NCI-H1694 (cell line): Measurements from ENCODE around the gene ZIC4.

Source experiments
- DNase-seq: peaks from one replicate; lab custom pipeline; 2025; lab: John Stamatoyannopoulos, UW

ZIC4 gene

DNA sequence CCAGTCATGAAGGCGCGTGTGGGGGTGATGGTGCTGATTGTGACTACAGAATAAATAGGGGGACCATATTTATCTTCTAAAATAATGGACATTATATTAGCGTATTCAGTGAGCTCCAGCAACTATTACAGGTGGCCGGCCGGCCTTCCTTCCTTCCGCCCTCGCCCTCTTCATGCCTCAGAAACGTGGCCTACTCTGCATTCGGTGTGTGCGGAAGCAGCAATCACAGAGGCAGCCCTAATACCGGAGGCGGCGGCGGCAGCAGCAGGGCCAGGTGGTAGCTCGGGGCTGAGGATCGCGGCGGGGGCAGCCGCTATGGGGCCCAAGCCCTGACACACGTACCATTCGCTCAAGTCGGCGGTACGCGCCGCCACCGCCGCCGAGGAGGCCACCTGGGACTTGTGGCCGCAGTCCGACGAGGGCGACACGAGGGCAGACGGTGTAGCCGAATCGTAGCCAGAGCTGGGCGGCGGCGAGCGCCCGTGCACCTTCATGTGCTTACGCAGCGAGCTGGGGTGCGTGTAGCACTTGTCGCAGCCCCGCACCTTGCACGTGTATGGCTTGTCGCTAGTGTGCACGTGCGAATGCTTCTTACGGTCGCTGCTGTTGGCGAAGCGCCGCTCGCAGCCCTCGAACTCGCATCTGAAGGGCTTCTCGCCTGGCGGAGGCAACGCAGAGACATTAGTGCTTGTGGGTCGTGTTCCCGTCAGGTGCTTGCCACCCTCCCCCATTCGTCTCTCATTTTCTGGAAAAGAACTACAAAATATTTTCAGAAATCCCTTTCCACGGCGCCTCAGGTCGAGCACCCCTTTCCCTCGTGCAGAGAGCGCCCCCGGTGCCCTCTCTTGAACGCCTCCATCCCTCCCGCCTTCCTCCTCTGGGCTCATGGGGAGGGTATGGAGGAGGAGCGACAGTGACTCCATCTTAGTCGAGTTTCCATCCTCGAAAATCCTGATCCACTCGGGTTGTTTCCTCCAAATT is 15.5 kb downstream of the ZIC4 start:
- DNase-seq: no peak

DNA sequence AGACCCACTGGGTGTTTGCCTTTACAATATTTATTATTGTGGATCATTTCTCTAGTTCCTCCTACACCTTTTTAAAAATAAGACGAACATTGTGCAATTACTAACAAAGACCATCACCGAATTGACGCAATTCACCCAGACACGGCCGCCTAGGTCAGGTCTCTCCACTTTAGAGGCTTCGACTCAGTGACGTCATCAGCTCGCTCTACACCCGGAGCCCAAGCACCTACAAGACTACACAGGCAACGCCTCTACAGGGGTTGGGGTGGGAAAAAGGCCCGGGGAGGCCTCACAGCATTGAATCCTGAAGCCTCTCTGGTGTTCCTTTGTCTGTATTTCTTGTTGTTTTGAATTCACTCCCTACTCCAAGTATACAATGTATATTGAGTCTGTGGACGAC is 16.6 kb downstream of the ZIC4 start:
- no peak for DNase-seq

DNA sequence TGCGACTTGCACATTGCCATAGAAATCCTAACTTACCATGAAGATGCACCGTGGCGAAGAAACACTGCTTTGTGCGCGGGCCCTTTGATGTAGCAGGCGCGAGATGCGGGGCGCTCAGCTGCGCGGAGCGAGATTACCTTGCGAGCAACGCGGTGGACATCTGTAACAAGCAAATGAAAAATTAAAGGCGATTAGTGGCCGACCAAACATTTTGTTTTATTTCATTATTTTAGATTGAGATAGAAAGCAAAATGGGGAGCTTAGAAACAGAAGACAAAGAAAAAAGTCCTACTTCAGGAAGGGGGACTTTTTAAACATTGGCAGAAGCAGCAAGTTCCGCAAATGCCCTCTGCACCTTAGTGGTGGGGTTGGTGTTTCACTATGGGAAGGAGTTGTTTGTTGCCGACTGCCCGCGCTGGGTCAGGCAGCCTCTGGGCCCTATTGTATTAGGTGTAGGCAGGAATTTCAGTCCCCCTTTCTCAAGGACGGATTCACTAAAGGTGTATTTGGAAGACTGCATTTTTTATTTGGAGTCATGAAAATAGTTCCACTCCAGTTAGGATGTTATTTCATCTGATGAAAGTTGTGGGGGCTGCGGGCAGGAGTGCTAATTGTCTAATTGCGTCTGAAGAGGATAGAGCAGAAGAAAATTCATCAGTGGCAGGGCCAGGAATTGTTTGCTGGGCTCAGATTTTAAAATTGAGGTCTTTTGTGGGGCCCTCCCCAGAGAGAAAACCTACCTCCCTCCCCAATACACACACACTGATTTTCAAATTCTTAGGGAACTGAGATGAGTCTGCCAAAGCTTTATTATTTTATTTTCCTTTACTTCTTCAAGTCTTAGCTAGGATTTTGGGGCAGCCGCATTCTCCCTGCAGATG is 17.4 kb downstream of the ZIC4 start:
- no peak for DNase-seq

- DNase-seq: no peak
Observed at GRCh38 chr3:147387885-147388699, 18.3 kb downstream of the ZIC4 start.

DNA sequence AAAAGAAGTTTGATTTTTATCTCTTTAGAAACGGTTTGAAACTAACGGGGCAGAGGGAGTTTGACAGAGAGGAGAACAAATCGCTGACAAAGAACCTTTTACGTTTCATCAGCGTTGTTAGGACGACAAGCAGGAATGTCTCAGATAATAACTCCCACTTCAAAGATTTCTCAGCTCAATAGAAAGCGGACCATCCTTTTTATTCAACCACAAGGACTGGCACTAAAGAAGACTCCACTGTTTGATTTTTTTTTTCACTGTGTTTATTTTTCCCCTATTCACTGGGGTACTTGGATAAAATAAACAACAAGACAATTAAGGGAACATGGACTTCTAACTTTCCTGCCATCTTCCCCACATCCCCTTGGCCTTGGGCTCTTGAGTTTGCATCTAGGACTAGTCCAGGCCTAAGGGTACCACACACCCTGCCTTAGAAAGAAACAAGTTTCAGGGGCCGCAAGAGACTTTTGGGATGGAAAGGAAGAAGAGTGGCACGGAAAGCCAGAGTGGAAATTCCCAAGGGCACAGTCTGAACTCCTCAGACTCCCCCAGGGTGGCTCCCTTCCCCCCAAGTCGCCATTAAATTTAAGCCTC is 19.0 kb downstream of the ZIC4 start:
- no peak for DNase-seq

DNA sequence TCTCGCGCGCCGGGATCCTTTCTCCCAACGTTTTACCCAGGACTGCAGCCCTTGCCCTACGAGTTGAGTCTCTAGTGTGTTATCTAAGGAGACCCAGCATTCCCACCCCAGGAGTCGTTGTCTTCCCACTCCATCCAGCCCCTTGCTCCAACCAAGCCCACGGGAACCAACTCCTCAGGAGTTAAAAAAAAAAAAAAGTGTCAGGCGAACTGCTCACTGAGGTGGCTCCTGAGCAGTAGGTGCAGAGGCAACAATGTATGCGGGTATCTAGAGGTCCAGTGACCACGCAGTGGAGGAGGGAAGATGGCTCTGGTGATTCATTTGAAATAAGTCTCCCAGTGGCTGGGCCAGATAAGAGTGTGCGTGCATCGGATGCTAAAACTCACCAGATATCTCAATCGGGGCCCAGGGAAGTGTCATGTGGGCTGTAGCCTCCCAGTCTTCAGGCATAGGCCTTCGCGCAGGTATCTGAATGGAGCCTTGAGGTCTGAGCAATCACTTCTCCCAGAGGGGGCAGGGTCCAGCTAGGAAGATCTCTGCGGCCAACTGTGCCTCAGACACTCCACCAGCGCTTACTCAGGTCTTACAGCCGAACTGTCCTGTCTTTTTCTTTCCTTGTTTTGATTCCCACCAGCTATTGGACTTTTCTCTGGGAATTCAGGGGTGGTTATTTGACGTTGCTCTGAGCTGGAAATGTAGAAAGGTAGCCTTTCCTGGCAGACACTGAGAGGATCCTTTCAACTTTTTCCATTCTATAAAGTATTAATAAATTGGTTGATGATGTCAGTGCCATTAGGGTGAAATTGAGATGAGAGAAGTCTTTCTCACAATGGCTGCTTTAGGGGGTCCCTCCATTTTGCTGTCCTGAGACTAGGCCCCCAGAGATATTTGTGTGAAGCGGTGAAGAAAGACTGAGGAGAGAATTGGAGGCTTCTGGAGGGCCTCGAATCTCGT is 21.0 kb downstream of the ZIC4 start:
- DNase-seq: no peak

- no peak for DNase-seq
Observed at GRCh38 chr3:147384210-147385058, 21.9 kb downstream of the ZIC4 start.

- no peak for DNase-seq
Observed at GRCh38 chr3:147383617-147384016, 22.7 kb downstream of the ZIC4 start.

GRCh38 chr3:147381596-147381995 is 24.7 kb downstream of the ZIC4 start:
- DNase-seq: no peak

DNA sequence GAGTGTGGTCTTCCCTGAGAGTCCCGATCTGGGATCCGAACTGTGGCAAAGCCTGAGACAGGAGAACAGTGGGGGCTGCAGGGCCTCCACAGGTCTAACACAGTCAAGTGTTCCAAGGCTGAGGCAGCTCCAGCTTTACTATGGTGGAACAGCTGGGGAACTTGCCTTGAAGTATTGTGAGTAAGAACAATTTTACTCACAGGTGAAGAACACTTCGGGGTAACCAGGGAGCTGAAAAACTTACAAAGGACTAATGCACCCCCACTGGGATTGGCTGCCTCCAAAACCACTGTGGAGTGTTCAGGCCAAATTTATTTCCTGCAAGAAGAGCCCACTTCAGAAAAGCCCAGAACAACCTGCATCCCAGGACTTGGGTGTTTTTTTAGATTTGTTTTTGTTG is 25.4 kb downstream of the ZIC4 start:
- no peak for DNase-seq

- DNase-seq: no peak
Observed at GRCh38 chr3:147380387-147380951, 25.9 kb downstream of the ZIC4 start.

DNA sequence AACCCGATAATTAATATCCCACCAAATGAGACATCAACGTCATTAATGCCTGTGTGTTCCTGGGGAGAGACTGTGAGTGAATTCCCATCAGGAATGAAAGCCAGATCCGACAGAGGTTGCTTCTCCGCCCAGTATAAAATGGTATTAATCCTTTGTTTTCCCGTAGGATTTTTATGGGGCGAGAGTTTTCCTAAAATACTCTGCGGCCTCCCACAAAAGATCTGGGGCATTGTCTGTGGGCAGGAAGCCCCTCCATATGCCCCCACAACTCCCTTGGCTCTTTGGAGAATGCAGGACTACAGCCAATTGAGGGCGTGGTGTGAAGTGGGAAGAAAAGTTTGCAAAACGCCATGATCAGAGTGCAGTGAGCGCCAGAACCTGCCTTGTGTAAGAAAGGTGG is 26.7 kb downstream of the ZIC4 start:
- DNase-seq: no peak

- no peak for DNase-seq
Observed at GRCh38 chr3:147377412-147378367, 28.7 kb downstream of the ZIC4 start.

DNA sequence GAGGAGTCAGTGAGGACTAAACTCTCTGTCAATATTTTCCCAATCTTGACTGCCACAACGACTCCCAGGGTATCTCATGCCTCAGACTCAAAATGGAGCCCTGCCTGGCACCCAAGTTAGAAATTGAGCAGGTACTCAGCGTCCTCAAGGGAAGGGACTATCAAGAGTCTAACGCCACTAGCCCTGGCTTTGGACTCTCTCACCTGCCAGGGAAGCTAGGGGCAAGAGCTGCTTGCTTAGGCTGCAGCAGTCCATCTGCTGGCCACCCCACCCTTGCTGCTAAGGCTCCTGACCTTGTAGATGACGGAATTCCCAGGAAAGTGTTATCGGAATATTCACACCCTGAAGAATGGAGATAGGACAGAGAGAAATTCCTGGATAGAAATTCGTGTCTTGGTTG is 33.0 kb downstream of the ZIC4 start:
- DNase-seq: no peak

- DNase-seq: no peak
Observed at GRCh38 chr3:147372525-147373027, 33.8 kb downstream of the ZIC4 start.

- no peak for DNase-seq
Observed at GRCh38 chr3:147371771-147372340, 34.5 kb downstream of the ZIC4 start.

DNA sequence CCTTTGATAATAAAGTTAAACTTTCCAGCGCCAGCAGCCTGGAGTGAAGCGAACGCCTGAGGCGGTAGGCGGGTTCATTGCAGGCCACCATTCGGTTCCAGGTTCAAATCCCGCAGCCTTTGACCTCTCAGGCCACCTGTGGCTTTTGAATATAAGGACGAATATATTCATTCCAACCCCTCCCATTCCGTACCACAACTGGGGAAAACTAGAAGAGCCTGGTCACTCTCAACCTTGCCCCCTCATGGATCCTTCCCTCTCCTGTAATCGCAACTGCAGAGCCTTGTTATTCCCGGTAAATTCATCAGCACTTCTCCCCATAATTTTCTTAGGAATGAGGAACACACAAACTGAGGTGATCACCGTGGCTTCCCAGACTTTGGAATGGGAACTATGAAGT is 35.2 kb downstream of the ZIC4 start:
- DNase-seq: no peak
